GM20431 (cell line): ENCODE measurements around the gene GJA1.
"Not testable (repeated sequence)": the region's sequence is repeated elsewhere in the genome, so short reads cannot be mapped to it uniquely, and the experiment has no call there.

ENCODE experiments used
- in situ Hi-C: fragments of 300-500 bp; cut with MseI, MboI; formaldehyde crosslinking; loops from one replicate; pipeline ENCODE4 v1.15.0; 2020; ENCODE audit warnings: low sequenced_read_pairs; ENCODE audit not compliant: unreplicated experiment

GJA1 gene

GRCh38 chr6:121435444-121436069 lies at the start of gene GJA1:
GJA1 (plus strand) TSS chr6:121435646; CDS start chr6:121446848, 11,202 bp downstream.
- in situ Hi-C loops: loop anchor here (25.0 kb wide), 1 partner anchor 602 kb away; no protein-coding TSS in a partner anchor

- in situ Hi-C loops: not testable (repeated sequence)
These were observed 48.9 kb upstream of the GJA1 start for GRCh38 chr6:121386551-121386950.

DNA sequence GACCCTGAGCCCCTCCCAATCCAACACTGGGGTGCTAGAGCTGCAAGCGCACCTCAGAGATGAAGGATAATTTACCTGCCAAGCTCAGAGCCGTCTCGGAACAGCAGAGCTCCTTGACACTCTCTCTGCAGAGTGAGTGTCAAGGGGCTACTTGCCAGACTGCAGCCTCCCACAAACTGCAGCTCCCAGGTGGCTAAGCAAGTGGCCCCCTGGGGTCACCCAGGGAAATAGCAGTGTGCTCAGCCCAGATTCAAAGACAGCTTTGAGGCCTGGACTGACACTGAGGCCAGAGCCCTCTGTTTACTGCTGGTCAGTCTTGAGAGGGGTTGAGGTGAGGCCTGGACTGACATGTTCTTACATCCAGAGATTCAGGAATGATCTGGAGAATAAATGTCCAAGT lies 46.0 kb upstream of the GJA1 start:
- in situ Hi-C loops: no loop called here

- in situ Hi-C loops: no loop called here
These were observed 41.5 kb upstream of the GJA1 start for GRCh38 chr6:121393731-121394505.

GRCh38 chr6:121395736-121396135 lies 39.7 kb upstream of the GJA1 start:
- in situ Hi-C loops: no loop called here

DNA sequence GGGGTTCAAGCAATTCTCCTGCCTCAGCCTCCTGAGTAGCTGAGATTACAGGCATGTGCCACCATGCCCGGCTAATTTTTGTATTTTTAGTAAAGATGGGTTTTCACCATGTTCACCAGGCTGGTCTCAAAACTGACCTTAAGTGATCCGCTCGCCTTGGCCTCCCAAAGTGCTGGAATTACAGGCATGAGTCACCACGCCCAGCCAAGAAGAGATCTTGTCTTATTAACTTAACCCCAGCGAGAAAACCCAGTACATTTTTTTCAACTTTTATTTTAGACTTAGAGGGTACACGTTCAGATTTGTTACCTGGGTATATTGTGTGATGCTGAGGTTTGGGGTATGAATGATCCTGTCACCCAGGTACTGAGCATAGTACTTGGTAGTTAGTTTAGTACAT lies 38.3 kb upstream of the GJA1 start:
- in situ Hi-C loops: not testable (repeated sequence)

DNA sequence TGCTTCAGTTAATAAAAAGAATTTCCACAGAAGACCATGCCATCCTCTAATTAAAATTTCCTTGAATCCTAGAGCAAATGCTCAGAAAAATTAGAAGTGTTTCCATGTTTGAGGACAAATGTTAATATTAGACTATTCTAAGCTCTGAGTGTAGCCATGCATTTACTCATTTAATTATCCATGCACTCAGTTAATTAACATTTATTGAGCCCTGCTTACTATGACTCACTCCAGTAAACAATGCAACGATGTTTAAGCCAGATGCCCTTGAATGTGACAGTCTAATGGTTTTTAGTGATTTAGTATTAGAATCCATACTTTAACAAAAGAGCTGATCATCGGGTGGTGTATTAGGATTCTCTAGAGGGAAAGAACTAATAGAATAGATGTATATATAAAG lies 37.3 kb upstream of the GJA1 start:
- in situ Hi-C loops: no loop called here

DNA sequence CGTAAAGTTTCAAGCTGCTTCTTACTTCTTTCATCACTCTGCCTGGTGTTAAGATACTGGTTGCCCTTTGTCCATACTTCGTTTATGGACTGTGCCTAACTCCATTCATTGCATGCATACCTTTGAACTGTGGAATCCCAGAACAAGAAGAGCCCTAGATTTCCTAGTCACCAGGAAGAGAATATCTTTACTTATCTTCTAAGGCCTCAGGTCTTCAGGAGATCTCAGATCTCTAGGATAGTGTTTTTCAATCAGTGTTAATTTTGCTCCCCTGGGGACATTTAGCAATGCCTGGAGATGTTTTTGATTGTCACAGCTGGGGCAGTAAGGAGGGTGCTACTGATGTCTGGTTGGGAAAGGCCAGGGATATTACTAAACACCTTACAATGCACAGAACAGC lies 35.5 kb upstream of the GJA1 start:
- in situ Hi-C loops: no loop called here

- in situ Hi-C loops: no loop called here
These were observed 31.5 kb upstream of the GJA1 start for GRCh38 chr6:121403964-121404363.

DNA sequence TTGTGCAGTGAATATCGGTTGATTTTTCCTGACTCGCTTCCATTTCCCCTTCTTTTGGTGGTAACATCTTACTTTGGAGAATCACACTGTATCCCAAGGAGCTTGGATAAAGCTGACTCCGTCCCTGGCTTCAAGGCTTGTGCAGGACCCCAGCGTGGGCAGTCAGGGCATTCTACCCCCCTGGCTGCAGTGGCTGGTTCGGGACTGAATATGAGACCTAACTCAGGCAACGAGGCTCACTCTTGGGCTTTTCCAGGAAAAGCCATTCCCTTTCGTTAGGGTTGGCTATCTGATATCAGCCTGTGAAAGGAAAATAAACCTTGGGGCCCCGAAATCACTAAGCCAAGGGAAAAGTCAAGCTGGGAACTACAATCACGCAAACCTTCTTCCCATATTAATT lies 30.1 kb upstream of the GJA1 start:
- in situ Hi-C loops: no loop called here

DNA sequence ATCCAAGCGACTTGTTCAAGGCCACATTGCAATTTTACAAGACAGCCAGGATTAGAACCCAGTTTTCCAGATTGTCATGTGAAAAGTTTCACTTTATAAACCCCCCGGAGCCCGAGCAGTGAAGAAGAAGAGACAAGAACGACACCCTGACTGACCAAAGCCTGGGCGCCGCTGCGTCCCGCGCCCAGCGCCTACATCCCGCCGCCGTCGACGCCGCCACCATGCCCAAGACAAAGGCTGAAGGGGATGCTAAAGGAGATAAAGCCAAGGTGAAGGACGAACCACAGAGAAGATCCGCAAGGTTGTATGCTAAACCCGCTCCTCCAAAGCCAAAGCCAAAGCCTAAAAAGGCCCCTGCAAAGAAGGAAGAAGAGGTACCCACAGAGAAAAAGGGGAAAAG lies 27.1 kb upstream of the GJA1 start:
- in situ Hi-C loops: no loop called here

- in situ Hi-C loops: no loop called here
These were observed 21.6 kb upstream of the GJA1 start for GRCh38 chr6:121413879-121414278.

DNA sequence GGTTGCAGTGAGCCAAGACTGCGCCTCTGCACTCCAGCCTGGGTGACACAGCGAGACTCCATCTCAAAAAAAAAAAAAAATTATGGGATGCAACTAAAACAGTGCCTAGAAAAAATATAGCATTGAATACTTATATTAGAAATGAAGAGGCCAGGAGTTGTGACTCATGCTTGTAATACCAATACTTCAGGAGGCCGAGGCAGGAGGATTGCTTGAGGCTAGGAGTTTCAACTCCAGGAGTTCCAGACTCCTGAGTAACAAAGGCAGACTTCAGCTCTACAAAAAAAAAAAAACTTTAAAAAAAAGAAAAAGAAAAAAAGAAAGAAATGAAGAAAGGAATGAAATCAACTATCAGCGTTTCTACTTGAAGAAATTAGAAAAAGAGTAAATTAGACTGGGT lies 17.1 kb upstream of the GJA1 start:
- in situ Hi-C loops: no loop called here

DNA sequence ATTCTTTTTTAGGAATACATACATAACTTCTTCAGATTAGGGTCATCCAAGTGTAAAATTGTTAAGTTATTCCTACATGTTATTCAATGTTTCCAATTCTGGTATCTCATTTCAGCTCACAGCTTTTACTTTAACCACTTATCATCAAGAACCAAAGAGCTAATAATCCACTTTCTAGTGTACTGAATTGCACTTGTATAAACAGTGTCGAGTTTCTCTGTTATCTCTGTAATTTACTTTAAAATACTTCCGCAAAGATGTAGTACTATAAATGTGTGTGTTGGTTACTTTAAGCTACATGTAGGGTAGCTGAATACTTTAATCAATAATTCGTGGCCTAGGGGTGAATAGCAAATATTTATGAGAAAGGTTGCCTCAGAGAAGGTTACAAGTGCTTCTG lies 8.8 kb upstream of the GJA1 start:
- in situ Hi-C loops: loop anchor here (25.0 kb wide), 1 partner anchor 611 kb away; no protein-coding TSS in a partner anchor

DNA sequence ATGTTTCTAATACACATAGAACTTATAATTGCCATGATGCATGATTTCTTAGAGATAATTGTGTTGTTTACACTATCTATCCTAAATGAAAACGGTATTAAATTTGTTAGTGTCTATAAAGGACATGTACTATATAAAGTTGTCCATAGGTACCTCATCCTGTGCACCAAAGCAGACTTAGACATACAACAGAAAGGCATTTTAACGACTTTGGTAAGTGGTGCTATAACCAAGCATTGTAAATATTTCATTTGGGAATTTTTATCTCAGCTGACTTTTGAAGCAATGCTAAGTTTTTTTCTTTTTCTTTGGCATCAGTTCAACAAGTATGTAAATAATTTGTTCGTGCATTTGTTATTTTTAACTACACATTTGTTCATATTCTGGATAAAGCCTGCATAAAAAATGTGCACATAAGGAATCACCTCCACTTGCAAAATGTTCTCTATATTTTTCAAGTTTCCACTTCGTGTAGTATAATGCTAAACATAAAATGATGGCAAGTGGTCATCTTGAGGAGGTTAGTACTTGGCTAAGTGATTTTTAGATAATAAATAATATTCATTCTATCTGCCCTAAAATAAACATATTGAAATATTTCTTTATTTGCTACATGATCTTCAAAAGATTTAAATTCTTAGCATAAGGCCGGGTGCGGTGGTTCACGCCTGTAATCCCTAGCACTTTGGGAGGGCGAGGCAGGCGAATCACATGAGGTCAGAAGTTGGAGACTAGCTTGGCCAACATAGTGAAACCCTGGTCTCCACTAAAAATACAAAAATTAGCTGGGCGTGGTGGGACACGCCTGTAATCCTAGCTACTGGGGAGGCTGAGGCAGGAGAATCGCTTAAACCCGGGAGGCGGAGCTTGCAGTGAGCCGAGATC lies 6.3 kb upstream of the GJA1 start:
- in situ Hi-C loops: loop anchor here (25.0 kb wide), 1 partner anchor 608 kb away; no protein-coding TSS in a partner anchor

DNA sequence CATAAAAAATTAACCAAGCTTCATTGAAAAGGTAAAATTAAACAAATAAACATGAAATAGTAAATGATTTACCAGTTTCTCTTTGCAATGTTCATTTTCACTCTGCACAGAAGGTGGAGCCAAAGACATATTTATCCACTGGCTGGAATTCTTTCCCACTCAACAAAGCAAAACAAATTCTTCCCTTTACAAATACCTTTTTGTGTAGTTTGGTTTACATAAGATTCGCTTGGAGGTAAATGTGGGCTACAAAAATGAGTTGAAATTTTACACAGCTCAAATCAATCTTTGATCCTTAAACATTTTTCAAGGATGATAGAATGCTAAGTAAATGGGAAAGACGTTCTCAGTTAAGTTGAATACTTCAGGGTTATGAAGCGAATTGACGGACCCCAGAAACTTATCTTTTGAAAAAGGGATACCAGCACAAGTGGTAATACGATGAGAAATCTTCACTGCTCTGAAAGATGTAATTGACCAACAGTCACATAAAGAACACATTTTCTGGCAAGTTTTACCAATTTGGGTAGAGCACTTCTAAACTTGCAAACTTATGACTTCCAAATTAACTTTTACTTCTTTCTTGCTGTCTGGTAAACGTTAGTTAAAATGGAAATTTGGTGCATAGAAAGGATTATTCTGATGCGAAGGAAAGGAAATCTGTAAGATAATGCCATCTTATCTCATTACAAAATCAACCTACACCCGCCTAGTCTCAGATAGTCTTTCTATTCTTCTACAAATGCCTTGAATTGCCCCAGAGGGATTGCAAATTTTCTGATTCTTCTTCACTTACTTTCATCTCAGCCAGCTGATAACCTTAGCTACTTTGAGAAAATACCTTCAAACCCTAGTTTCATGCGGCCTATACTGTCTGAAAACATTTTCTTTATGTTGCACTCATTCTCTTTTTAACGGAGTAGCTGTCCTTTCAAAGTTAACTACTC lies 4.7 kb upstream of the GJA1 start:
- in situ Hi-C loops: loop anchor here (25.0 kb wide), 1 partner anchor 607 kb away; no protein-coding TSS in a partner anchor

DNA sequence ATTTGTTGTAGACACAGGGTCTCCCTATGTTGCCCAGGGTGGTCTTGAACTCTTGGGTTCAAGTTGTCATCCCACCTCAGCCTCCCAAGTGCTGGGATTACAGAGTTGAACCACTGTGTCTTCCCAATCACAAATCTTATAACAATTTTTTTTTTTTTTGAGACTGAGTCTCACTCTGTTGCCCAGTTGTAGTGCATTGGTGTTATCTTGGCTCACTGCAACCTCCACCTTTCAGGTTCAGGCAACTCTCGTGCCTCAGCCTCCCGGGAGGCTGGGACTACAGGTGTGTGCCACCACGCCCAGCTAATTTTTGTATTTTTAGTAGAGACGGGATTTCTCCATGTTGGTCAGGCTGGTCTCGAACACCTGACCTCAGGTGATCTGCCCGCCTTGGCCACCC lies 3.7 kb upstream of the GJA1 start:
- in situ Hi-C loops: loop anchor here (25.0 kb wide), 1 partner anchor 606 kb away; no protein-coding TSS in a partner anchor

DNA sequence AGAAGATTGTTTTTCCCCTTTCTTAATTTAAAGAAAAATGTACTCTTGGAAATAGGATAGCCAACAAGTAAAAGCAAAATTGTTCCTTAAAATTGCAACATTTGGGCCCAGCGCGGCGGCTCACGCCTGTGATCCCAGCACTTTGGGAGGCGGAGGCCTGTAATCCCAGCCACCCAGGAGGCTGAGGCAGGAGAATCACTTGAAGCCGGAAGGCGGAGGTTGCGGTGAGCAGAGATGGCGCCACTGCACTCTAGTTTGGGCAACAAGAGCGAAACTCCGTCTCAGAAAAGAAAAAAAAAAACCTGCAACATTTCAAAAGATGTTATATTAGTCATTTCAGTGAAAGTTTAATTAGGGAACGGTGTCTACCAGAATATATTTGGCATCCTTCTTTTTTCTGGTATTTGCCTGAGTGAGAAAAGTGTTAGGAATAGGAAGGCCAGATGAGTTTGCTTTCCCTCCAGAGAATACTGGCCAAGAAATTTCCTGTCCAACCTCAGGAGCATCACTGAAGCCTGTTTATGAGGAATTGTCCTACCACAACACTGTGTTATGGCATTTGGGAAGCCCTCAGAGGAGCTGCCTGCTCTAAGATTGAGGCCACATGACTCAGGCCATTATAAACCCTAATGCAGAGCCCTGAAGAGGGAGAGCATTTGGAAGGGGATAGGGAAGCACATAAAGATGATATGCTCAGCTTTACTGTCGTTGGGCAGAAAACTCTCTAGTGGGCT lies 1.2 kb upstream of the GJA1 start:
- in situ Hi-C loops: loop anchor here (25.0 kb wide), 1 partner anchor 603 kb away; no protein-coding TSS in a partner anchor
